ENCODE results near the gene AGA.

Gene AGA

GRCh38 chr4:177408023-177408422 lies 34.2 kb downstream of the AGA start:
- no peak overlapping the region for H3K4me3 ChIP-seq (ENCODE audit: insufficient read depth, low read length, poor library complexity, severe bottlenecking)
- no peak overlapping the region for H3K9ac ChIP-seq (ENCODE audit: low read length)
- H3K9me3 ChIP-seq (ENCODE audit: insufficient read depth, low read length): no peaks in the 10 kb centered on the region
- no peaks in the 10 kb centered on the region for H3K9me2 ChIP-seq (replicated peaks; ENCODE audit: insufficient read depth, low read length)
- no peaks in the 10 kb centered on the region for H4K20me1 ChIP-seq (ENCODE audit: low read depth, low read length)
- no peaks in the 10 kb centered on the region for H3K79me2 ChIP-seq (ENCODE audit: insufficient read depth, low read length)
- no peak overlapping the region for H2AFZ ChIP-seq (ENCODE audit: low read depth, low read length, severe bottlenecking)
- H3K27ac ChIP-seq (ENCODE audit: low read depth, low read length): no peak overlapping the region
- H3K4me2 ChIP-seq (ENCODE audit: low read depth, low read length, poor library complexity, severe bottlenecking): no peak overlapping the region
- no peaks in the 10 kb centered on the region for H3K36me3 ChIP-seq (ENCODE audit: low read length)
- H3K27me3 ChIP-seq (ENCODE audit: low read length): no peaks in the 10 kb centered on the region
- TF ChIP-seq, protein P1, sequence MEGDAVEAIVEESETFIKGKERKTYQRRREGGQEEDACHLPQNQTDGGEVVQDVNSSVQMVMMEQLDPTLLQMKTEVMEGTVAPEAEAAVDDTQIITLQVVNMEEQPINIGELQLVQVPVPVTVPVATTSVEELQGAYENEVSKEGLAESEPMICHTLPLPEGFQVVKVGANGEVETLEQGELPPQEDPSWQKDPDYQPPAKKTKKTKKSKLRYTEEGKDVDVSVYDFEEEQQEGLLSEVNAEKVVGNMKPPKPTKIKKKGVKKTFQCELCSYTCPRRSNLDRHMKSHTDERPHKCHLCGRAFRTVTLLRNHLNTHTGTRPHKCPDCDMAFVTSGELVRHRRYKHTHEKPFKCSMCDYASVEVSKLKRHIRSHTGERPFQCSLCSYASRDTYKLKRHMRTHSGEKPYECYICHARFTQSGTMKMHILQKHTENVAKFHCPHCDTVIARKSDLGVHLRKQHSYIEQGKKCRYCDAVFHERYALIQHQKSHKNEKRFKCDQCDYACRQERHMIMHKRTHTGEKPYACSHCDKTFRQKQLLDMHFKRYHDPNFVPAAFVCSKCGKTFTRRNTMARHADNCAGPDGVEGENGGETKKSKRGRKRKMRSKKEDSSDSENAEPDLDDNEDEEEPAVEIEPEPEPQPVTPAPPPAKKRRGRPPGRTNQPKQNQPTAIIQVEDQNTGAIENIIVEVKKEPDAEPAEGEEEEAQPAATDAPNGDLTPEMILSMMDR (IDR thresholded peaks at IDR 0.05; ENCODE audit: insufficient read depth, low read length, poor library complexity, severe bottlenecking): no peak
- TF ChIP-seq EZH2phosphoT487 (conservative IDR thresholded peaks at IDR 0.05; ENCODE audit: low read length): no peak
- no peaks in the 10 kb centered on the region for H3F3A ChIP-seq (ENCODE audit: insufficient read depth)

GRCh38 chr4:177405508-177405907 lies 36.7 kb downstream of the AGA start:
- no peak for TF ChIP-seq EZH2phosphoT487 (conservative IDR thresholded peaks at IDR 0.05; ENCODE audit: low read length)
- TF ChIP-seq, protein P1 (IDR thresholded peaks at IDR 0.05; ENCODE audit: insufficient read depth, low read length, poor library complexity, severe bottlenecking): no peak
- Histone ChIP-seq H3K9me3 (ENCODE audit: insufficient read depth, low read length) (no peaks in the 10 kb centered on the region), H2AFZ (ENCODE audit: low read depth, low read length, severe bottlenecking) (no peak overlapping the region), H3K4me3 (ENCODE audit: insufficient read depth, low read length, poor library complexity, severe bottlenecking) (no peak overlapping the region), H3K27ac (ENCODE audit: low read depth, low read length) (no peak overlapping the region), H3K79me2 (ENCODE audit: insufficient read depth, low read length) (no peaks in the 10 kb centered on the region), H3K4me2 (ENCODE audit: low read depth, low read length, poor library complexity, severe bottlenecking) (no peak overlapping the region), H3K9me2 (replicated peaks; ENCODE audit: insufficient read depth, low read length) (no peaks in the 10 kb centered on the region), H3F3A (ENCODE audit: insufficient read depth) (no peaks in the 10 kb centered on the region), H4K20me1 (ENCODE audit: low read depth, low read length) (no peaks in the 10 kb centered on the region), H3K36me3 (ENCODE audit: low read length) (no peaks in the 10 kb centered on the region), H3K27me3 (ENCODE audit: low read length) (no peaks in the 10 kb centered on the region), H3K9ac (ENCODE audit: low read length) (no peak overlapping the region)

DNA sequence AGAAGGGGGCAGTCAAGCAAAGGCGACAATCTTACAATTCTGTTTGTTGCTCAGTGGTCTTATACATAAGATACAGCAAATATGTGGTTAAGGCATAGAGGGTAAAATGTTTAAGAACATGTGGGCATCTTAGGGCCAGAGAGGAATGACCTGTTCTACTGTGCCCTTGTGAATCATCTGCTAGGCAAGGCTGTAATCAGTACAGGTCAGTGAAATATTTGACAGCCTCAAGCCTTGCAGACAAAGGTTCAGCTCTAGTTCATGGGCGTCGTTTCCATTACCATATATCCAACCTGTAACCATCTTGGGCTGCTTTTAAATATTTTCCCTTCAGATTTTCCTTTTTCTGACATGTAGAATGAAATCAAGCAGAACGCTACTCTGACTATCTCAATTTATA lies 37.3 kb downstream of the AGA start:
- H3K9ac ChIP-seq (ENCODE audit: low read length): no peak overlapping the region
- no peaks in the 10 kb centered on the region for H3F3A ChIP-seq (ENCODE audit: insufficient read depth)
- TF ChIP-seq, protein P1 (IDR thresholded peaks at IDR 0.05; ENCODE audit: insufficient read depth, low read length, poor library complexity, severe bottlenecking): no peak
- TF ChIP-seq EZH2phosphoT487 (conservative IDR thresholded peaks at IDR 0.05; ENCODE audit: low read length): no peak
- H3K9me2 ChIP-seq (replicated peaks; ENCODE audit: insufficient read depth, low read length): no peaks in the 10 kb centered on the region
- no peaks in the 10 kb centered on the region for H4K20me1 ChIP-seq (ENCODE audit: low read depth, low read length)
- no peak overlapping the region for H3K27ac ChIP-seq (ENCODE audit: low read depth, low read length)
- H3K79me2 ChIP-seq (ENCODE audit: insufficient read depth, low read length): no peaks in the 10 kb centered on the region
- no peak overlapping the region for H3K4me2 ChIP-seq (ENCODE audit: low read depth, low read length, poor library complexity, severe bottlenecking)
- H3K27me3 ChIP-seq (ENCODE audit: low read length): no peaks in the 10 kb centered on the region
- H3K4me3 ChIP-seq (ENCODE audit: insufficient read depth, low read length, poor library complexity, severe bottlenecking): no peak overlapping the region
- no peaks in the 10 kb centered on the region for H3K9me3 ChIP-seq (ENCODE audit: insufficient read depth, low read length)
- H2AFZ ChIP-seq (ENCODE audit: low read depth, low read length, severe bottlenecking): no peak overlapping the region
- H3K36me3 ChIP-seq (ENCODE audit: low read length): no peaks in the 10 kb centered on the region
